ENCODE data around the gene FGGY.

The FGGY gene

GRCh38 chr1:59751801-59752200, 454.9 kb downstream of the FGGY start:
- CTCF ChIA-PET, result interaction anchor here (0.9 to 2.7 kb wide), 6 partner anchors 7 to 1010 kb away, joined by 3 to 17 read pairs (median 4); no protein-coding TSS in a partner anchor
- no peak for TF ChIP-seq CTCF (IDR thresholded peaks at IDR 0.05; ENCODE audit: insufficient read depth, low read length, missing control alignments)
- no peak overlapping the region for H3K4me3 ChIP-seq (ENCODE audit: low read depth, low read length)
- no peak for DNase-seq (ENCODE audit: low read depth, low spot score)
- POLR2A ChIA-PET, result no interaction called here

GRCh38 chr1:59752556-59753414, 455.9 kb downstream of the FGGY start:
- CTCF ChIA-PET, result interaction anchor here (1.2 to 2.4 kb wide), 3 partner anchors 10 to 194 kb away, joined by 3 to 5 read pairs (median 4); no protein-coding TSS in a partner anchor
- POLR2A ChIA-PET, result no interaction called here
- no peak for DNase-seq (ENCODE audit: low read depth, low spot score)
- no peak overlapping the region for H3K4me3 ChIP-seq (ENCODE audit: low read depth, low read length)
- TF ChIP-seq CTCF (IDR thresholded peaks at IDR 0.05; ENCODE audit: insufficient read depth, low read length, missing control alignments), result no peak

- no peak for DNase-seq (ENCODE audit: low read depth, low spot score)
- H3K4me3 ChIP-seq (ENCODE audit: low read depth, low read length), result no peak overlapping the region
- CTCF ChIA-PET, result interaction anchor here (0.6 to 1.7 kb wide), 3 partner anchors 11 to 1016 kb away, joined by 3 to 6 read pairs (median 4); no protein-coding TSS in a partner anchor
- TF ChIP-seq CTCF (IDR thresholded peaks at IDR 0.05; ENCODE audit: insufficient read depth, low read length, missing control alignments), result no peak
- POLR2A ChIA-PET, result no interaction called here
These were observed 458.3 kb downstream of the FGGY start for GRCh38 chr1:59755069-59755685.

GRCh38 chr1:59757197-59757747, 460.4 kb downstream of the FGGY start:
- CTCF ChIA-PET, result interaction anchor here (1.7 kb wide), 1 partner anchor 9 kb away, joined by 5 read pairs; no protein-coding TSS in a partner anchor
- no peak for DNase-seq (ENCODE audit: low read depth, low spot score)
- POLR2A ChIA-PET, result no interaction called here
- H3K4me3 ChIP-seq (ENCODE audit: low read depth, low read length), result no peak overlapping the region
- no peak for TF ChIP-seq CTCF (IDR thresholded peaks at IDR 0.05; ENCODE audit: insufficient read depth, low read length, missing control alignments)

GRCh38 chr1:59759156-59759925, 462.4 kb downstream of the FGGY start:
- CTCF ChIA-PET, result interaction anchor here (0.6 to 4.3 kb wide), 53 partner anchors 9 to 1243 kb away, joined by 3 to 50 read pairs (median 3); partner anchors contain the start of gene JUN
- no peak overlapping the region for H3K4me3 ChIP-seq (ENCODE audit: low read depth, low read length)
- POLR2A ChIA-PET, result interaction anchor here (0.6 to 1.7 kb wide), 4 partner anchors 11 to 975 kb away, joined by 3 to 4 read pairs (median 3); partner anchors contain the start of gene JUN
- peak; percentile 29 for DNase-seq (ENCODE audit: low read depth, low spot score)
- TF ChIP-seq CTCF (IDR thresholded peaks at IDR 0.05; ENCODE audit: insufficient read depth, low read length, missing control alignments), result peak; percentile 90

Measured in AG04449 (cell line).